T1000 (cell line): ENCODE results near the gene MID2.
"Not testable (repeated sequence)": the region's sequence is repeated elsewhere in the genome, so short reads cannot be mapped to it uniquely, and the experiment has no call there.

Source experiments
- DNase-seq: peaks from one replicate; lab custom pipeline; 2025; ENCODE audit warnings: mixed read lengths; lab: John Stamatoyannopoulos, UW

Gene MID2

DNA sequence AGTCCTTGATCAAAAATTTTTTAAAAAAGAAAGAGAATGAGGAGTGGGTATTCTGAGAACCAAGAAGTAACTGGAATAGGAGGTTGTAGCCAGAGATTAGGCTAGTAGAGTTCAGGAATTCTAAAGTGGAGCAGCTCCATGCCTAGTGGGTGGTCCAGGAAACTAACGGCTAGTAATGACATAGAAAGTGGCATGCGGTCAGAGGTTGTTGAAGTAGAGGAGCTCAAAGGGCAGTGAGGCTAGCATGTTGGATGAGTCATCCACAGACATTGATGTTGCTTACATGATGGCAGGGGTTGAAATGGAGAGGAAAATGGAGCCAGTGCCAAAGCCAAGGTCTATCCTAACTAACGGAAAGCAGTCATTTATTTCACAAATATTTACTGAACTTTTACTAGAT is 114.4 kb downstream of the MID2 start:
- no peak for DNase-seq

DNA sequence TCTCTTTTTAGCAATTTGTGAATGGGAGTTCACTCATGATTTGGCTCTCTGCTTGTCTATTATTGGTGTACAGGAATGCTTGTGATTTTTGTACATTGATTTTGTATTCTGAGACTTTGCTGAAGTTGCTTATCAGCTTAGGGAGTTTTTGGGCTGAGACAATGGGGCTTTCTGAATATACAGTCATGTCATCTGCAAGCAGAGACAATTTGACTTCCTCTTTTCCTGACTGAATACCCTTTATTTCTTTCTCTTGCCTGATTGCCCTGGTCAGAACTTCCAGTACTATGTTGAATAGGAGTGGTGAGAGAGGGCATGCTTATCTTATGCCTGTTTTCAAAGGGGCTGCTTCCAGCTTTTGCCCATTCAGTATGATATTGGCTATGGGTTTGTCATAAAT is 129.7 kb downstream of the MID2 start:
- DNase-seq, result not testable (repeated sequence)

- no peak for DNase-seq
Measured at GRCh38 chrX:107968623-107969022, 143.0 kb downstream of the MID2 start.

GRCh38 chrX:107970073-107970472 is 144.4 kb downstream of the MID2 start:
- DNase-seq, result no peak

GRCh38 chrX:107971636-107972035 is 146.0 kb downstream of the MID2 start:
- no peak for DNase-seq
